Neural progenitor cell (in vitro differentiated cells): ENCODE measurements around the gene TNC.

Experiments
- EZH2 ChIP-seq: fragments of 200-600 bp; sonication (generic); IDR thresholded peaks from 2 replicates; pipeline ENCODE4 v1.6.1; 2017; ENCODE audit warnings: antibody characterized with exemption, mild to moderate bottlenecking, moderate library complexity
- TF ChIP-seq, protein P1 (sequence below): fragments of 200-600 bp; sonication (generic); IDR thresholded peaks from 2 replicates; pipeline ENCODE4 v1.5.1; 2017; ENCODE audit warnings: antibody characterized with exemption, mild to moderate bottlenecking

DNA sequence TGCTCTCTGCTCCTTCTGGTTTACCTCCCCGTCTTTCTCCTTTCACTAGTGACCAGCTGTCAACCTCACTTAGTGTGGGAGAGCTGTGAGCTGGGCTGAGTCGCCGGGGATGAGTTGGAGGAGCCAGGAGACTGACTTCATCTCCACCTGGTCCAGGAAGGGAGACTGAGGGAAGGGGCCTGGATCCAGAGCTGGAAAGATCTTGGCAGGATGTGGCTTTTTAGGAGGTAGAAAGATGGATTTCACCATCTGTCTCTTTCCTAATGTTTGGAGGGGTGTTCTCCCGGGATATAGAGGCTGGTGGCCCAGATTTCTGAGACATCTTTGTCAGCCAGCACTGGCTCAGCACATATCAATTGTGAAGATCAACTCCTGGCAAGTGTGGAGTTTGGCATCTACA, 37.1 kb upstream of the TNC start:
- TF ChIP-seq, protein P1, sequence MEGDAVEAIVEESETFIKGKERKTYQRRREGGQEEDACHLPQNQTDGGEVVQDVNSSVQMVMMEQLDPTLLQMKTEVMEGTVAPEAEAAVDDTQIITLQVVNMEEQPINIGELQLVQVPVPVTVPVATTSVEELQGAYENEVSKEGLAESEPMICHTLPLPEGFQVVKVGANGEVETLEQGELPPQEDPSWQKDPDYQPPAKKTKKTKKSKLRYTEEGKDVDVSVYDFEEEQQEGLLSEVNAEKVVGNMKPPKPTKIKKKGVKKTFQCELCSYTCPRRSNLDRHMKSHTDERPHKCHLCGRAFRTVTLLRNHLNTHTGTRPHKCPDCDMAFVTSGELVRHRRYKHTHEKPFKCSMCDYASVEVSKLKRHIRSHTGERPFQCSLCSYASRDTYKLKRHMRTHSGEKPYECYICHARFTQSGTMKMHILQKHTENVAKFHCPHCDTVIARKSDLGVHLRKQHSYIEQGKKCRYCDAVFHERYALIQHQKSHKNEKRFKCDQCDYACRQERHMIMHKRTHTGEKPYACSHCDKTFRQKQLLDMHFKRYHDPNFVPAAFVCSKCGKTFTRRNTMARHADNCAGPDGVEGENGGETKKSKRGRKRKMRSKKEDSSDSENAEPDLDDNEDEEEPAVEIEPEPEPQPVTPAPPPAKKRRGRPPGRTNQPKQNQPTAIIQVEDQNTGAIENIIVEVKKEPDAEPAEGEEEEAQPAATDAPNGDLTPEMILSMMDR, result no peak
- TF ChIP-seq EZH2, result no peak
